Medulla oblongata (tissue), 1 donor: Measurements from ENCODE around the gene MXI1.
"Not testable (repeated sequence)": the region's sequence is repeated elsewhere in the genome, so short reads cannot be mapped to it uniquely, and the experiment has no call there.

Experiments
- DNase-seq: peaks from one replicate; pipeline ENCODE4 v3.0.0-alpha.2; 2015; ENCODE audit errors: extremely low spot score

The MXI1 gene

DNA sequence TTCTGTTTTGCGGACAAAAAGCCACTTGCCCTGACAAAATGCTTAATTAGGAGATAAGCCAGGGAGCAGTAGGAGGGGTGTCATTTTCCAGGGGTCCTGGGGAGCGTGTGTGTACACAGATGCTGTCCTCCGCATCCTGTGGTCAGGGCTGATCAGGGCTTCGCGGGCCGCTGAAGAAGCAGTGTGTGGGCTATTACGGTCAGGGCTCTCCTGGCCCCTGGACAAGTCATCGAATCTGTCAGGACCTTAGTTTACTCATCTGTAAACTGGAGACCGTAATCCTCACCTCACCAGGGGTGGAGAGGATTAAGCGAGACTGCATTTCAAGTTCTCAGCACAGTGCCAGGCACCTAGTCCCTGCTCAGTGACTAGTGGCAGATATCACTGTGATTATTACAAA, 26.0 kb upstream of the MXI1 start:
- DNase-seq = no peak

DNA sequence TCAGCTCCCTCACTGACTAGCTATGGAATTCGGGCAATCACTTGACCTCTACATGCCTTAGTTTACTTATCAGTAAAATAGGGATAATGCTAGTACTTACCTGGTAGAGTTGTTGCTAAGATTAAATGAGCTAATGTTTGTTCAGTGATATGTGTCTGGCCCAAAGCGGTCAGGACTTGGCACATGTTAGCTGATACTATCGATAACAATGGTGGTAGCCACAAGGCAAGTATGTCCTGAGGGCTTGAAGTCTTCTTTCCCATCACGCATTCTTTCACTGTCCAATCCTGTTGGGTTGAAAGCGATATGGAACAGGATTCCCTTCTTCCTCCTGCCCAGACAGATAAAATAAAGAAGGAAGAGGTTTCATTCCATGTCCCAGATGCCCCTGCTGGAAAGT, 25.5 kb upstream of the MXI1 start:
- no peak for DNase-seq

- DNase-seq = no peak
Observed at GRCh38 chr10:110184398-110184797, 23.0 kb upstream of the MXI1 start.

GRCh38 chr10:110185646-110186182, 21.7 kb upstream of the MXI1 start:
- not testable (repeated sequence) for DNase-seq

DNA sequence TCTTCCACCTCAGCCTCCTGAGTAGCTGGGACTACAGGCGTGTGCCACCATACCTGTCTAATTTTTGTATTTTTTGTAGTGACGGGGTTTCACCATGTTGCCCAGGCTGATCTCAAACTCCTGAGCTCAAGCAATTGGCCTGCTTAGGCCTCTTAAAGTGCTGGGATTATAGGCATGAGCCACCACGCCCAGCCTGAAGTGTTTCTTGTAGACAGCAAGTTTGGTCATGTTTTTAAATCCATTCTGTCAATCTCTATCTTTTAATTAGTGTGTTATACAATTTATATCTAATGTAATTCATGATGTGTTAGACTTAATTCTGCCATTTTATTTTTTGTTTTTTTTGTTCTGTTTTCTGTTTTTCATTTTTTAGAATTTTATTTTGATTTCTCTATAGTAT, 17.2 kb upstream of the MXI1 start:
- no peak for DNase-seq

DNA sequence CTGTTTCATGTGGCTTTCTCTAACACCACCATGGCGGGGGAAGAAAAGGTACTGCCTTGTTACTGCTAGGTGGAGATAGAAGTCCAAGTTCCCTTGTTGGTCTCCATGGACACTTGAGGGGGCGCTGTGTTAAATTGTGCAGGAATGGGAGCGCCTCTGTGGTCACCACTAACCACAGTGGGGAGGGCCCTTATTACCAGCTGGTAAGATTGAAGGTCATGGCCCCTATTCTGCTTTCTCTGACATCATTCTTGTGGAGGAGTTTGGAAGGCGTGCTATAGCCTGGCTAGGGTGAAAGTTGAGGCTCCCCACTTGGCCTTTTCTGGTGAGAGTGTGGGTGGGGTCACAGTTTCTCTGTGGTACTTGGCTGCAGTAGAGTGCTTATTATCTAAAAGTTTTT, 14.9 kb upstream of the MXI1 start:
- no peak for DNase-seq

- DNase-seq = no peak
Observed at GRCh38 chr10:110200503-110200902, 6.9 kb upstream of the MXI1 start.

DNA sequence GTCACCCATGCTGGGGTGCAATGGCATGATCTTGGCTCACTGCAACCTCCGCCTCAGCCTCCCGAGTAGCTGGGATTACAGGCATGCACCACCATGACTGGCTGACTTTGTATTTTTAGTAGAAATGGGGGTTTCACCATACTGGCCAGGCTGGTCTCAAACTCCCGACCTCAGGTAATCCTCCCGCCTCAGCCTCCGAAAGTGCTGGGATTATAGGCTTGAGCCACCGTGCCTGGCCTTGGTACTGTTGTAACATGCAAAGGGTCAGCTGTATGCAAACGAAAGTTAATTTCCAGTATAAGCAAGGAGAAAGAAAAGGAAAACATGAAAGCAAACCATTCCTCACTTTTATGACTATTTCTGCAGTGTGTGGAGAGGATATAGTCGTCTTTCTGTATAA, 6.4 kb upstream of the MXI1 start:
- not testable (repeated sequence) for DNase-seq

GRCh38 chr10:110203500-110204455, 3.6 kb upstream of the MXI1 start:
- DNase-seq = no peak

- no peak for DNase-seq
Observed at GRCh38 chr10:110205051-110205675, 2.2 kb upstream of the MXI1 start.

DNA sequence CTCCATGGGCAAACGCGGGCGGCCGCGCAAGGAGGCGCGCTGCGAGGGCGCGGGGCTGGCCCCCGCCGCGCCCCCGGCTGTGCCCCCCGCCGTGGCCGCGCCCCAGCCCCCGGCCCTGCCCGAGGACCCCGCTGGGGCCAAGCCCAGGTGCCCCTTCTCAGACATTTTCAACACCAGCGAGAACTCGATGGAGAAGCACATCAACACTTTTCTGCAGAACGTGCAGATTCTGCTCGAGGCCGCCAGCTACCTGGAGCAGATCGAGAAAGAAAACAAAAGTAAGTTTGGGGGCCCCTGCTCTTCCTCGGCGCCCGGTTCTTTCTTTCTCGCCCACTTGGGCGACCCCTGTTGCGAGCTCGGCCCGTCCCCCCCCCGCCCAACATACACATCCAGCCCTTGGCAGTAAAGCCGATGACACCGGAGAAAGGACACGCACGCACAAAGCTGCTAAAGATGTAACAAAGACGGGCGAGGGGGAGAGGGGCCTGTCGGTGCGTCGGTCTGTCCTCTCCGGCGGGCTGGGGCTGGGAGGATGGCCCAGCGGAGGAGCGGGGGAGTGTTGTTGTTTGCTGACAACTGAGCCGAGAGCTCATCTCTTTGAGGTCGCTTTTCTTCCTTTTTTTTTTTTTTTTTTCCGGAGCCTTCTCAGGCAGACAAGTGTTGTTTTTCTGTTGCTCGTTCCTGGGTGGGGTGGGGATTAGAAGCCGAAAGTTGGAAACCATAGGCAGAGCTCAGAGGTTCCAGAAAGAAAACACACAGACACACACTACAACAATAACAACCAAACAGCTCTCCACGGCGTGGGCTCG, 604 bp downstream of the MXI1 start:
- DNase-seq = no peak

- peak; percentile 76 for DNase-seq
Observed at GRCh38 chr10:110208614-110209453, 1.4 kb downstream of the MXI1 start.

- no peak for DNase-seq
Observed at GRCh38 chr10:110209454-110209925, 2.1 kb downstream of the MXI1 start.

DNA sequence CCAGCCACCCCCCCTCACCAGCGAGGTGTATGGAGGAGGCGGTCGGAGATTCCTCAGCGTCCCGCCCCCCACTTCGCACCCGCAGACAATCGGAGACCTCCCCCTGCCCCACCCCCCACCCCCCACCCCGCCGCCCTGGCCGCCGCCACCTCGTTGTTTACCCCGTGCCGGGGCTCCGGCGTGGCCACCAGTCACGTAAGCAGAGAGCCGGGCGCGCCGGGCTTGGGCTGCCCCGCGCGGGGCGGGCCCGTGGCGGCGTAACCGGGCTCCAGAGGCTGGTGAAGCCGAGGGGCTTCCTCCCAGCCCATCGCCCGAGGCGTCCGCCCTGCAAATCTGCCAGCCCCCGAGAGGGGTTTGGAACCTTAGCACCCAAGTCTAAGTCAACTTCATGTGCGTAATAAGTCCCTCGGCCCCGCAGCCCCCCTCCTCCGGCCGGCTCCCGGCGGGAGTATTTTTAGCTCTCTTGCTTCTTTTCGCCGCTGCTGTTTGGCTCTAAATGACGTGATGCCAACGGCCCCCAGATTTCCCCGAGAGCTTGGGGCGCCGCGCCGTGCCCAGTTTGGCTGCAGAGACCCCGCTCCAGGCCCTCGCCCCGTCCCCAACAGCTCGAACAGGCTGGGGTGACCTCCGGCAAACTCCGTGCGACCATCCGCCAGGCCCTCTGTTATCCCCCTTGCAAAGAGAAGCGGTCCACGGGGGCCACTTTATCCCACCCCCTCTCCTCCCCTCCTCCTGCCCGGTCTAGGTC, 2.7 kb downstream of the MXI1 start:
- no peak for DNase-seq

- peak; percentile 100 for DNase-seq
Observed at GRCh38 chr10:110210674-110211464, 3.5 kb downstream of the MXI1 start.

DNA sequence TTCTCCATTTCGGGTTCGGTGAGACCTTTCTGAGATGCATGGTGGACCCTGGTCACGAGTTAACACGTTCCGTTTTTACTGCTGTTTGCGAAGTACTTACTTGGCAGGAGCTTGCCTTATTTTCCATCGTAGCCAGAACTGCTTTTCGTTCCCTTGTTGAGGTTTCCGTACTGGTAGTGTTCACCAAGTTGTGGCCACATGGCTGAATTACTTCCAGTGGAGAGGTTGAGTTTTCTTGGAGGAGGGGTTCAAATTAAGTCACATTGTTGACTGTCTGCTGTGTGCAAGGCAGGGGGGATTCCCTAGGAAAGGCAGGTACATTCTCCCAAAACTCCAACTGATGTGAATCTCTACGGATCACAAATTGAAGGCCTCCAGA, 4.0 kb downstream of the MXI1 start:
- DNase-seq = no peak

GRCh38 chr10:110212119-110213006, 5.0 kb downstream of the MXI1 start:
- no peak for DNase-seq

- DNase-seq = peak; percentile 78
Observed at GRCh38 chr10:110214371-110214826, 7.0 kb downstream of the MXI1 start.
